Measurements from ENCODE around the gene CLDN16. TPM values are rescaled to one million over a fixed set of nuclear protein-coding genes. Genes with fewer than 3 reads are reported as not detected.

The CLDN16 gene
- total RNA-seq (2022; extraction: Qiagen RNA extraction), result 0.16 TPM in 1 of 5 replicates, not detected in the others

GRCh38 chr3:190387578-190388213 is at the start of gene CLDN16:
Gene CLDN16 (plus strand): TSS chr3:190388163. CDS start chr3:190388330, 167 bp downstream.

GRCh38 chr3:190449801-190450200 is 61.8 kb downstream of the CLDN16 start, which contains the start of gene TMEM207:
Gene TMEM207 (minus strand): TSS chr3:190449901. CDS start chr3:190449809, 92 bp downstream.

Other genes starting within 250 kb of the CLDN16 start
- gene CLDN1, start 65.7 kb upstream of the CLDN16 start, total RNA-seq (2022; extraction: Qiagen RNA extraction), result 17.0 to 22.6 TPM (median 19.0 TPM) in 5 replicates
- gene TMEM207, start 61.7 kb downstream of the CLDN16 start, total RNA-seq (2022; extraction: Qiagen RNA extraction), result not detected in 5 replicates
- gene IL1RAP, start 125.9 kb downstream of the CLDN16 start, total RNA-seq (2022; extraction: Qiagen RNA extraction), result 5.7 to 6.1 TPM (median 5.8 TPM) in 5 replicates